GM12874 (cell line): ENCODE results near the gene CRADD.

Experiments used
- TF ChIP-seq, protein P1 (sequence below): IDR thresholded peaks from 2 replicates; pipeline ENCODE4 v1.5.1; 2011; ENCODE audit warnings: low read depth, mild to moderate bottlenecking, control low read depth, low read length, moderate library complexity; ENCODE audit not compliant: insufficient read depth

The CRADD gene

DNA sequence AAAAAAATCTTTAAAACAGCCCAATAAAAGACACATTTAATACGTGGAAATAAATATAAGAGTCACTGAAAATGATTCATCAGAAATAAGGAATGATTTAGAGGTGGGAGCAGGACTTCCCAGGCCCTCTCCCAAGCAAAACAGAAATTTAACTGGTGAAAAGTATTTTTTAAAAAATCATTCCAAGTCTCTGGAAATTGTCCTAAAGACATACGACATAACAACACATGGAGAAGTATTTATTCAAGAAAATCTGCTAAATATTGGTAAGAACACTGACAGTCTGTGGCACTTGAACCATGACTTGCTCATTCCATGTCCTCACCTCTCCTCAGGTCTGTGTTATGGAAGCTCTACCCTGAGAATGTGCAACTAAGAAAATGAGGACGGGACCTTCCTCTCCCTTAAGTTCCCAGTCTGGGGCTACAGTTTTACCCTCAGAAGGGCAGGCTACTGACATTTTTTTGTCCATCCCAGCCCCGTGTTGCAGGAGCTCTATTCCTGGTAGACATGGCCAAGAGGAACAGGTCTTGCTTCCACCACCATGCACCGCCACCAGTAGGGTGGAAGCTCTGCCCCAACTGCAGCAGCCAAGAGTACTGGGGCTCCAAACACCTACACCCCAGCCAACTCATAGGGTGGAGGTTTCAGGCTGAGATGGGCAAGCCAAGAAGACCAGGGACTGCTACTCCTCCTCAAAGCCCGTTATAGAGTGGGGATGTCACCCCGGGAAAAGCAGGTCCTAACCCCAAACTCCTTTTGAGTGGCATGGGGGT is 193.0 kb downstream of the CRADD start:
- TF ChIP-seq, protein P1, sequence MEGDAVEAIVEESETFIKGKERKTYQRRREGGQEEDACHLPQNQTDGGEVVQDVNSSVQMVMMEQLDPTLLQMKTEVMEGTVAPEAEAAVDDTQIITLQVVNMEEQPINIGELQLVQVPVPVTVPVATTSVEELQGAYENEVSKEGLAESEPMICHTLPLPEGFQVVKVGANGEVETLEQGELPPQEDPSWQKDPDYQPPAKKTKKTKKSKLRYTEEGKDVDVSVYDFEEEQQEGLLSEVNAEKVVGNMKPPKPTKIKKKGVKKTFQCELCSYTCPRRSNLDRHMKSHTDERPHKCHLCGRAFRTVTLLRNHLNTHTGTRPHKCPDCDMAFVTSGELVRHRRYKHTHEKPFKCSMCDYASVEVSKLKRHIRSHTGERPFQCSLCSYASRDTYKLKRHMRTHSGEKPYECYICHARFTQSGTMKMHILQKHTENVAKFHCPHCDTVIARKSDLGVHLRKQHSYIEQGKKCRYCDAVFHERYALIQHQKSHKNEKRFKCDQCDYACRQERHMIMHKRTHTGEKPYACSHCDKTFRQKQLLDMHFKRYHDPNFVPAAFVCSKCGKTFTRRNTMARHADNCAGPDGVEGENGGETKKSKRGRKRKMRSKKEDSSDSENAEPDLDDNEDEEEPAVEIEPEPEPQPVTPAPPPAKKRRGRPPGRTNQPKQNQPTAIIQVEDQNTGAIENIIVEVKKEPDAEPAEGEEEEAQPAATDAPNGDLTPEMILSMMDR, result no peak

- TF ChIP-seq, protein P1, result no peak
These were observed 196.4 kb downstream of the CRADD start for GRCh38 chr12:93873561-93873960.

DNA sequence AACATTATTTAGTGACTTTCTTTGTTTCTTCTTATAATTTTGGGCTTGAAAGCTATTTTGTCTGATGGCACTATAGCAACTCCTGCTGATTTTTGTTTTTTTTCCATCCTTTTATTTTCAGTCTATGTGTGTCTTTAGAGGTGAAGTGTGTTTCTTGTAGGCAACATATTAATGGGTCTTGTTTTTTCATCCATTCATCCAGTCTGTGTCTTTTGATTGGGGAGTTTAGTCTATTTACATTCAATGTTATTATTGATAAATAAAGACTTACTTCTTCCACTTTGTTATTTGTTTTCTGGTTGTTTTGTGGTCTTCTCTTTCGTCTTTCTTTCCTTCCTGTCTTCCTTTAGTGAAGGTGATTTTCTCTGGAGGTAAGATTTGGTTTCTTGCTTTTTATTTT is 198.0 kb downstream of the CRADD start:
- TF ChIP-seq, protein P1, result no peak

GRCh38 chr12:93876360-93876759 is 199.2 kb downstream of the CRADD start:
- TF ChIP-seq, protein P1, result no peak

DNA sequence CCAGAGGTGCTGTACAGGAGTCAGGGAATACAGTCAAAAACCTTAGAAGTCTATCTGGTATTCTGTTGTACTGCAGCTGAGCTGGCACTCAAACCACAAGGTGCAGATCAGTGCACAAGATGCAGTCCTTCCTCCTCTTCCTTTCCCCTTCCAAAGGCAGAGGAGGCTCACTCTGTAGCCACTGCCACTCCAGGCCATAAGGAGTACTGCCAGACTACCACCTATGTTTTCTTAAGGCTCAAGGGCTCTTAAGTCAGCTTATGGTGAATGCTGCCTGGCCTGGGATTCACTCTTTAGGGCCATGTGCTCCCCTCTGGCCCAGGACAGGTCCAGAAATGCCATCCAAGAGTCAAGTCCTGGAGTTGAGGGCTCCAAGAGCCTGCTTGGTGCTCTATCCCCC is 200.3 kb downstream of the CRADD start:
- TF ChIP-seq, protein P1, result no peak

- TF ChIP-seq, protein P1, result no peak
These were observed 202.6 kb downstream of the CRADD start for GRCh38 chr12:93879476-93880421.

DNA sequence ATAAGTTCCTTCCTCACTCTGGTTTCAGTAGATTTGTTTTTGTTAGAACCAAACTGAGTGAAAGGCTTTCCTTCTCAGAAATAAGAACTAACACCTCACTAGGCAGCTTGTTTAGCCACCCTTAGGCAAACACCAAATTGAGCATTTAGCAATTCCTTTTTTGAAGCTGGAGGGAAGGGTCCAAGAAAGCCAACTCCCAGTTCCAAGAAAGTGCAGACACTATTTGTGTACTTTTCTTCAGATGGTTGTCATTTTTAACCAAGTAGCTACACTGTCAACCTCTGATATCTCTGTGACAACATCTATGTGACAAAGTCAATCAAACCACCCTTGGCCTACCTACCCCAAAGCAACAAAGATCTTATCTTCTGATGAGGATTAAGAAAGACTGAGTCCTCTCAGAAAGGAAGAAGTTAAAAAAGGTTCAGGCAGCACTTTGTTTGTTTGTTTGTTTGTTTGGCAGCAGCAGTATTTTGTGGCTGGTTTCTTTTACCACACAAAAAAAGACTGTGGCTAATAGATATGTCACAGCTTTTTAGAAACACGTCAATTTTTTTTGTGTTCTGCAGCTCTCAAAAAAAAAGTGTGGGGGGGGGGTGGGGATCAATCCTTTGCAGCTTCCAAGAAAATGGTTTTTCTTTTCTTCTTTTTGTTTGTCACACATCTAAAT is 203.8 kb downstream of the CRADD start:
- TF ChIP-seq, protein P1, result no peak
